Measurements from ENCODE around the gene GPR42. TPM values are rescaled to one million over a fixed set of nuclear protein-coding genes. Genes with fewer than 3 reads are reported as not detected.

GPR42 gene, protein sequence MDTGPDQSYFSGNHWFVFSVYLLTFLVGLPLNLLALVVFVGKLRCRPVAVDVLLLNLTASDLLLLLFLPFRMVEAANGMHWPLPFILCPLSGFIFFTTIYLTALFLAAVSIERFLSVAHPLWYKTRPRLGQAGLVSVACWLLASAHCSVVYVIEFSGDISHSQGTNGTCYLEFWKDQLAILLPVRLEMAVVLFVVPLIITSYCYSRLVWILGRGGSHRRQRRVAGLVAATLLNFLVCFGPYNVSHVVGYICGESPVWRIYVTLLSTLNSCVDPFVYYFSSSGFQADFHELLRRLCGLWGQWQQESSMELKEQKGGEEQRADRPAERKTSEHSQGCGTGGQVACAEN
- polyA plus RNA-seq (2012; ENCODE audit: insufficient read depth, insufficient read length): not detected

DNA sequence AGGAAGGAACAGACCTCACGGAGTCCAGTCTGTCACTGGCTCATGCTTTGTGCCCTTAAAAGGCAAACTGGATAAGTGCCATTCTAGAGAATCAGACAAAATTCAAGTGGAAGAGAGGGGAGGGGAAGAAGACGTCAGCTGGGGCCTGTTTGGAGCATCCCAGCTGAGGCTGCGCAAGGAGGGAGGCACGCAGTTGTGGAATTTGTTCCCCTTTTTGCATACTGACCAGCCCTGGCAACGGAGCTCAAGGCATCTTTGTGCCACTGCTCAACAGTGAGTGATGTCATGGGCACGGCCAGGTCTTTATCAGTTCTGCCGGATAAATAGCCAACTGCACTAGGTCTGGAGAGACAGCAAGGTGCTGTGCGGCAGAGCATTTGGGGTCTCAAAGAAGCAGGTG, at the start of gene GPR42:
Gene GPR42, plus strand, starts transcription at position 347 of the 400 bp plus-strand sequence. CDS start 292 bp downstream, outside the sequence.
- DNase-seq (ENCODE audit: low read depth, low spot score): no peak
- H3K4me3 ChIP-seq (ENCODE audit: low read length): no peak within 1 kb of the TSS

DNA sequence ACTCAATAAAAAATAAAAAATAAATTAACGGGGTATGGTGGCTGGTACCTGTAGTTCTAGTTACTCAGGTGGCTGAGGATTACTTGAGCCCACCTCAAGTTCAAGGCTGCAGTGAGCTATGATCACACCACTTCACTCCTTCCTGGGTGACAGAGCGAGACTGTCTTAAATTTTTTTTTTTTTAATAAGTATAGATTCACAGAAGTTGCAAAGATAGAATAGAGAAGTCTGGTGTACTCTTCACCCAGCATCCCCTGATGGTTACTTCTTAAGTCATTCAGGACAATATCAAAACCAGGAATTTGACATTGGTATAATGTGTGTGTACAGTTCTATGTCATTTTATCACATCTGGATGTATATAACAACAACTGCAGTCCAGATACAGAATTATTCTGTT, 49.6 kb upstream of the GPR42 start:
- no peak for DNase-seq (ENCODE audit: low read depth, low spot score)
- no peak overlapping the region for H3K4me3 ChIP-seq (ENCODE audit: low read length)

DNA sequence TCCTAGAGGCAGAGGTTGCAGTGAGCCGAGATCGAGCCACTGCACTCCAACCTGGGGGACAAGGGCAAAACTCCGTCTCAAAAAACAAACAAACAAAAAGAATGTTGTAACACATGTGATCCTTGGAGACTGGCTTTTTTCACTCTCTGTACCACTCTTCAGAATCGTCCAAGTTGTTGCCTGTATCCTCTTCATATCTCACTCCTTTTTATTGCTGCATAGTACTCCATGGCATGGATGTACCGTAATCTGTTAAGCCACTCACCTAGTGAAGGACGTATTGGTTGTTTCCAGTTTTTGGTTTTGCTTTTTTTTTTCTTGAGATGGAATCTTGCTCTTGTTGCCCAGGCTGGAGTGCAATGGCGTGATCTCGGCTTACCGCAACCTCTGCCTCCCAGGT, 48.9 kb upstream of the GPR42 start:
- H3K4me3 ChIP-seq (ENCODE audit: low read length): no peak overlapping the region

DNA sequence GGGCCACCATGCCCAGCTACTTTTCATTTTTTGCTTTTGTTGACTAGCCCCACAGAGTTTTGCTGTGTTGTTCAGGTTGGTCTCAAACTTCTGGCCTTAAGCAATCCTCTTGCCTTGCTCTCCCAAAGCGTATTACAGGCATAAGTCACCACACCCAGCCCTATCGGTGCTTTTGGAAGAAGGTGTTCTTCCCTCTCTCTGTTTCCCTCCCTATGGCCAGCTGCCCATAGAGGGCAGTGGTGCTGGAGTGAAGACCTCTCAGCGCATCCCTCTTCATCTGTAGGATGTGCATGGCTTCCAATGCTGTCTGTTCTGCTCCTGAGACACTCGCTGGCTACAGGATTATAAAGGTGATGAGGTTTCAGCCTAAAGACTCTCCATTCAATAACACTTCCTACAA, 43.2 kb upstream of the GPR42 start:
- DNase-seq (ENCODE audit: low read depth, low spot score): no peak
- H3K4me3 ChIP-seq (ENCODE audit: low read length): no peak overlapping the region

More for the DNA sequence above, 48.9 kb upstream of the GPR42 start:
- DNase-seq (ENCODE audit: low read depth, low spot score): no peak

DNA sequence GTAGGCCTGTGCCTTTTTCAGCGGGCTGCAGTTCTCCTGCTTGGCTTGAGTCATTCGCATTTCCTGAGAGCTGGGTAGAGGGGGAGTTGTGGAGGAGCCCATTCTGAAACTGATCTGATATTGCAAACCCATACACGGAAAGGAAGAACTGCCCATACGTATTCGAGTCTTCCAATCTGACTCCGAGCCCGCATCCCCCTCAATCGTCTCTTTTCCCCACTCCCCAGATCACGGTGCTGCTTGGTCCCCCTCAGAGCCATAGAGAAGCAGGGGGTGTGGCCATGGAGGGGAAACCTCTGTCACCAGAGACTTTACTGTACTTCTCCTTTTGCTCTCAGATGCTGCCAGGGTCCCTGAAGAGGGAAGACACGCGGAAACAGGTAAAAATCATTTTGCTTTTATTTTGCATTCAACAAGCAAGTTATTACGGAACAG, 42.0 kb upstream of the GPR42 start, which contains the start of gene CD22:
Gene CD22, plus strand, starts transcription at position 337 of the 435 bp plus-strand sequence. CDS start 2,854 bp downstream, outside the sequence.
- no peak for DNase-seq (ENCODE audit: low read depth, low spot score)
- no peak within 1 kb of the TSS for H3K4me3 ChIP-seq (ENCODE audit: low read length)

DNA sequence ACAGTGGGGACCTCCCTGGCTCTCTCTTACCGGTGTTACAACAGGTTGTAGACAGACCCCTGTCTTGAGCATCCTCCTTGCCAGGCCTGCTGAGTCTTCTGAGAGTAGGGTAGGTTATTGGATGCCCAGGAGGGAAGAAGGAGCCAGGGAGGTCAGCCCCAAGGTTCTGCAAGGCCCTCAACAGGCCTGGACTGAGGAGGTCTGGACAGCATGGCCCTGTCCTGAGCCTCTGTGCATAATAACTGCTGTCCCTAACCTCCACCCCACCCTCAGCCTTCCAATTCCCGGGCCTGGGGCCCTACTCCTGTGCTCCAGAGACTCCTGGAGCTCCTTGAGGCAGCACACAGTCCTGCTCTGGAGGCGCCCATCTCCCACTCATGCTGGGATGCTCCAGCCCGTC, 41.5 kb upstream of the GPR42 start:
- no peak for DNase-seq (ENCODE audit: low read depth, low spot score)
- H3K4me3 ChIP-seq (ENCODE audit: low read length): no peak overlapping the region

DNA sequence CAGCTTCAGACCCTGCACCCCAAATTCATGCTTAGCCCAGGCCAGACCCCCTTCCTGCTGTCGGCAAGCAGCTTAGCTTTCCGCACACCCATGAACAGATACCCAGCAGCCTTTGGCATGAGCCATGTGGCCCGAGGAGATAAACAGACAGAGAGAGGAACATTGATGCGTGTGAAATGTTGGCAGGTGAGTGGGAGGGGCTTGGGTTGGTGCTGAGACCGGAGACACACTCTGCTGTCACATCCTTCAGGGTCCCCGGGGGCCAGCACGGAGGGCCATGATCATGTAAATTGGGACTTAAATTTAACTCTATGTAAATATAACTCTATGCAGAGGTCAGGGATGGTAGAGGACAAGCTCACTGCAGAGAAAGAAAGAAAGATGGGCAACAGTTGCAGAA, 40.4 kb upstream of the GPR42 start:
- no peak for DNase-seq (ENCODE audit: low read depth, low spot score)
- H3K4me3 ChIP-seq (ENCODE audit: low read length): no peak overlapping the region

DNA sequence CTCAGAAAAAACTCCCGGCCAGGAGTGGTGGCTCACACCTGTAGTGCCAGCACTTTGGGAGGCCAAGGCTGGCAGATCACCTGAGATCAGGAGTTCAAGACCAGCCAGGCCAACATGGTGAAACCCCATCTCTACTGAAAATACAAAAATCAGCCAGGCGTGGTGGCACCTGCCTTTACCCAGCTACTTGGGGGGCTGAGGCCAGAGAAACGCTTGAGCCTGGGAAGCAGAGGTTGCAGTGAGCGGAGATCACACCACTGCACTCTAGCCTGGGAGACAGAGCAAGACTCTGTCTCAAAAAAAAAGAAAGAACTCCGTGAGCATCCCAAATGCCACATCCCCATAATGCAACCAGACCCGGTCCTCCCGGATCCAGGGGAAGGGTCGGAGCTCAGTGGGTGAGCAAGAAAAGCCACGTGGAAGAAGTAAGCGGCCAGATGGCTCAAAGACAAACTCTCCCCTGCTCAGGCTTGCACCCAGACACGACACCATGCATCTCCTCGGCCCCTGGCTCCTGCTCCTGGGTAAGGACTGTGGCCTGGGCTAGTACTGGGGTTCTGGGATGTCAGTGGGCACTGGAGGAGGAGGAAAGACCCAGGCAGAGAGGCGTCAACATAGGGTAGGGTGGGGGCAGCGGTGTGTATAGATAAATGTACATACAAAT, 39.2 kb upstream of the GPR42 start:
- H3K4me3 ChIP-seq (ENCODE audit: low read length): no peak overlapping the region
- no peak for DNase-seq (ENCODE audit: low read depth, low spot score)

DNA sequence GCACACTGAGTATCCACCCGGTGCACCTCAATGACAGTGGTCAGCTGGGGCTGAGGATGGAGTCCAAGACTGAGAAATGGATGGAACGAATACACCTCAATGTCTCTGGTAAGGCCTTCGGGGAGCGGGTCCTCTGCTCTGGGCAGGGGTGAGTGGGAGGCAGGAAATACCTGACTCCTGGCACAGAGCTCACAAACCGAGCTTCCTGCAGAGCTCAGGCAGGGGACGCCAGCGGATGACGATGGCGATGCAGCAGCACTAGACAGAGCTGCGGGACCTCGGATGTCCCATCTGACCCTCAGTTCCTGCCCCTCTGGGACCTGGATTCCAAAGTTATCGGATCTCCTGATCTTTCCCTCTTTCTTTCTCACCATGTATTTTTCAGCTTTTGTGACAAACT, 38.1 kb upstream of the GPR42 start:
- no peak overlapping the region for H3K4me3 ChIP-seq (ENCODE audit: low read length)

DNA sequence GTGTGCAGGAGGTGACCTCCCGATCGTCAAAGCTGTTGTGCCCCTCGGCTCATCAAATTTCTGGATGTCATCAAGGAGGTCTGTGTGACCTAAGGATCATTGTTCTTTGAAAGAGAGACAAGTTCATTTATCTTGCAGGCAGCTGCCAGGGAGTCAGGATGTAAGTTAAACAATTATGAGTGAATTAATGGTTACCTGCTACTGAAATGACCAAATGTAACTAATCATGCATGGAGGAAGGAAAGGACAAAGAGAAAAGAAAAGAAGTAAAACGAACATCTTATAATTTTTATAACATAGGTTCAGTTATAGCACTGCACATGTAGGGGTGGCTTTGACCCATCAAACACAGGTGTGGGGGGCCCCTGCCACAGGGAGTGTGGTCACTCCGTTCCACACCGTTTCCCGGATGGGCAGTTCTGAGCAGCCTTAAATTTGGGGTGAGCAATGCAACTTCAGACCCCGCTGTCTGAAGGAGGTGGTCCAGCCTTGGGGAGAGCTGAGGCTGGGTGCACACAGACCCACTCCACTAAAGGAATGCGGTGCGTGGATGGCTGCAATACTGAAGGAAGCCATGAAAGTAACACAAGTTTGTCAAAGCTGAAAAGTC, 36.6 kb upstream of the GPR42 start:
- no peak for DNase-seq (ENCODE audit: low read depth, low spot score)
- H3K4me3 ChIP-seq (ENCODE audit: low read length): no peak overlapping the region

More for the DNA sequence above, 38.1 kb upstream of the GPR42 start:
- DNase-seq (ENCODE audit: low read depth, low spot score): no peak

DNA sequence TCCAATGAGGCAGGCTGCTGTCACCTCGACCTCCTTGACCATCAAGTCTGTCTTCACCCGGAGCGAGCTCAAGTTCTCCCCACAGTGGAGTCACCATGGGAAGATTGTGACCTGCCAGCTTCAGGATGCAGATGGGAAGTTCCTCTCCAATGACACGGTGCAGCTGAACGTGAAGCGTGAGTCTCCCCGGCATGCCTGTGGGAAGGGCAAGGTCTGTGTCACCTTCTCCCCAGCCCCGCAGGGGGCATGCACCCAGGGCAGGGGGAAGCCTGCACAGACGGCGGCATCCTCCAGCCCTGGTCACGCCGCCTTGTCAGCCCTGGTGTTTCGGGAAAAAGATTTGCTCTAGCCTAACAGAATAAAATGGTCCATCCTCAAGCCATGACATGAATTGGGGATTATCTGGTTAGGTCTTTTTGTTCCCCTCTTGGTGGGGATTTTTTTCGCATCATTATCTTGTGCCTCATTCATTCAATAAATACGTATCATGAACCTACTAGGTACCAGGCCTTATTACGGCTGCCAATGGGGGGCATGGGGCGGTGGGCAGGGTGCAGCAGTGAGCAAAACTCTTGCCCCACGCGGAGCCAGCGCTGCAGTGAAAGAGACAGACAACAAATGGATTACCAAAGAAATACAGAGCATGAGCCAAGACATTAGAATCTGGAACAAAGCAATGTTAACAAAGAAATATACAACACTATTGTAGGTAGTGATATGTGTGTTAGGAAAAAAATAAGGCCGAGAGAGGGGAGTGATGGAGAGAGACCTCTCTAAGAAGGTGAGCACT, 34.5 kb upstream of the GPR42 start:
- DNase-seq (ENCODE audit: low read depth, low spot score): no peak
- no peak overlapping the region for H3K4me3 ChIP-seq (ENCODE audit: low read length)

DNA sequence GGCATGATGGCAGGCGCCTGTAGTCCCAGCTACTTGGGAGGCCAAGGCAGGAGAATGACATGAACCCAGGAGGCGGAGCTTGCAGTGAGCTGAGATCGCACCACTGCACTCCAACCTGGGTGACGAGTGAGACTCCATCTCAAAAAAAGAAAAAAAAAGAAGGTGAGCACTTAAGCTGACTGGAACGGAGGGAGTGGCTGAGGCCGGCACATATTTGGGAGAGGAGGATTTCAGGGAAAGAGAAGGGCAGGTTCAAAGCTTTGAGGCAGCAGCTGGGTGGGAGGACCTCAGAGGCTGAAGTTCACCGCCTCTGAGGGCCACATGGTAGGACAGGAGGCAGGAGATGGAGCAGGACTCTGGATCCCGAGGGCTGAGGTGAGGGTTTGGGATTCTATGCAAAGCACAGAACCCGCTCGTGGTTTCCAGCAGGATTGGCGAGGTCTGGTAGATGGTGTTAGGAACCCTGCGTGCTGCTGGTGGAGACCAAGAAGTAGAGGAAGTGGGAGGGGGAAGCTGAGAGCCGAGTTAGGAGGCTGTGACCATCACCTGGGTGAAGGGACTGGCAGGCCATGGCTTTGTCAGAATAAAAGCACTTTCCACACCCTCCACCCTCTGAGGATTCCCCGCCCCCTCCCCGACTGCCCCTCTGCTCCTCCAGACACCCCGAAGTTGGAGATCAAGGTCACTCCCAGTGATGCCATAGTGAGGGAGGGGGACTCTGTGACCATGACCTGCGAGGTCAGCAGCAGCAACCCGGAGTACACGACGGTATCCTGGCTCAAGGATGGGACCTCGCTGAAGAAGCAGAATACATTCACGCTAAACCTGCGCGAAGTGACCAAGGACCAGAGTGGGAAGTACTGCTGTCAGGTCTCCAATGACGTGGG, 33.5 kb upstream of the GPR42 start:
- DNase-seq (ENCODE audit: low read depth, low spot score): no peak
- no peak overlapping the region for H3K4me3 ChIP-seq (ENCODE audit: low read length)

DNA sequence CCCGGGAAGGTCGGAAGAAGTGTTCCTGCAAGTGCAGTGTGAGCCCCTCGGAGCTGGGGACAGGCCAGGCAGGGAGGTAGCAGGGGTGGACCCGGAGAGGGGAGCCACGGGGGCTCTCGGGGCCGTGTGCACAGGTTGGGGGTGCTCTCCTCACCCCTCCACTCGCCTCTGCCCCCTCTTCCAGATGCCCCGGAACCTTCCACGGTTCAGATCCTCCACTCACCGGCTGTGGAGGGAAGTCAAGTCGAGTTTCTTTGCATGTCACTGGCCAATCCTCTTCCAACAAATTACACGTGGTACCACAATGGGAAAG, 32.9 kb upstream of the GPR42 start:
- DNase-seq (ENCODE audit: low read depth, low spot score): no peak
- H3K4me3 ChIP-seq (ENCODE audit: low read length): no peak overlapping the region

DNA sequence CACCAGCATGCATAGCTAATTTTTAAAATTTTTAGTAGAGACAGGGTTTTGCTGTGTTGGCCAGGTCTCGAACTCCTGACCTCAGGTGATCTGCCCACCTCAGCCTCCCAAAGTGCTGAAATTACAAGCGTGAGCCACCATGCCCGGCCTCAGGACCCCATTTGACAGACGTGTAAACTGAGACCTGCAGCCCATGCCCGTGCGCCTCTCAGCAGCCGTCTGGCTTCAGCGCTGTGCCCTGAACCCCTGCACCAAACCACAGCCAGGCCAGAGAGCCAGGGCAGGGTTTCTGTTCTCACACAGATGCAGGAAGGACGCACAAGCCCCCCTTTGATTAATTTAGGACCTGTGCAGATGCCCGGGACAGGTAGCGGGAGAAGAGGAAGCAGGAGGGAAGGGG, 30.4 kb upstream of the GPR42 start:
- H3K4me3 ChIP-seq (ENCODE audit: low read length): no peak overlapping the region
- no peak for DNase-seq (ENCODE audit: low read depth, low spot score)

DNA sequence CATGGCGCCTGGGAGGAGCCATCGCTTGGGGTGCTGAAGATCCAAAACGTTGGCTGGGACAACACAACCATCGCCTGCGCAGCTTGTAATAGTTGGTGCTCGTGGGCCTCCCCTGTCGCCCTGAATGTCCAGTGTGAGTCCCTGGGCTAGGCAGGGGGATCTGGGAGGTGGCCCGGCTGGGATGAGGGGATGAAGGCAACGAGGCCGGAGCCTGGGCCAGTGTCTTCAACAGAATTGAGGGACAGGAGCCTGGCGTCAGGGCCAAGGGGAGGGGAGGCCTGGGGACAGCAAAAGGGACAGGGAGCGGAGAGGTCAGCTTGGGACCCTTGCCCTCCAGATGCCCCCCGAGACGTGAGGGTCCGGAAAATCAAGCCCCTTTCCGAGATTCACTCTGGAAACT, 29.9 kb upstream of the GPR42 start:
- no peak for DNase-seq (ENCODE audit: low read depth, low spot score)
- H3K4me3 ChIP-seq (ENCODE audit: low read length): no peak overlapping the region

DNA sequence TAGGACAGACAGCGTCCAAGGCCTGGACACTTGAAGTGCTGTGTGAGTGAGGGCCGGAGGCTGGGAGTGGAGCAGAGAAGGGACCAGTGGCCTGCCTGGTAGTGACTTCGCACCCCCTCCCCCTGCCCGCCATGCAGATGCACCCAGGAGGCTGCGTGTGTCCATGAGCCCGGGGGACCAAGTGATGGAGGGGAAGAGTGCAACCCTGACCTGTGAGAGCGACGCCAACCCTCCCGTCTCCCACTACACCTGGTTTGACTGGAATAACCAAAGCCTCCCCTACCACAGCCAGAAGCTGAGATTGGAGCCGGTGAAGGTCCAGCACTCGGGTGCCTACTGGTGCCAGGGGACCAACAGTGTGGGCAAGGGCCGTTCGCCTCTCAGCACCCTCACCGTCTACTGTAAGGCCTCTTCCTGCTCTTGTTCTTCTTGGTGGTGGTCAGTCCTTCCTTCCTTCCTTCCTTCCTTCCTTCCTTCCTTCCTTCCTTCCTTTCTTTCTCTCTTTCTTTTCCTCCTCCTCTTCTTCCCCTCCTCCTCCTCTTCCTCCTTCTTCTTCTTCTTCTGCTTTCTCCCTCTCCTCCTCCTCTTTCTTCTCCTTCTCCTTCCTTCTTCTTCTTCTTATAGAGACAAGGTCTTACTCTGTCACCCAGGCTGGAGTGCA, 29.2 kb upstream of the GPR42 start:
- DNase-seq (ENCODE audit: low read depth, low spot score): no peak
- no peak overlapping the region for H3K4me3 ChIP-seq (ENCODE audit: low read length)

DNA sequence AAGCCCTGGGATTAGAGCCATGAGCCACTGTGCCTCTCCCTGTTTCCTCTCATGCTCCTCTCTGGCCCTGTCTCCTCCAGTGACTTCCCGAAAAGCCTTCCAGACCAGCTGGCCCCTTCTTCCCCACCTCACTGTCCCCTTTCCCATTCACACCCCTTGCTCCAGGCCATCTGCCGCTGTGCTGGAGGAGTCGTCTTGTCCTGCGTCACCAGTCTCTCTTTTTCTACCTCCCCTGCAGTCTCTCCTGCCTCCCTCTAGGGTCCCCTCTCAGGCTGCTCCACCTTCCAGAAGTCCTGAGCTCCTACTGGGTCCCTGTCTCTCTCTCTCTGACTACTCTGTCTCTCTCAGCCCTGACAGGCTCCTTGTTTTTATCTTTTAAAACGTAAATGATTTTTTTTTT, 28.4 kb upstream of the GPR42 start:
- DNase-seq (ENCODE audit: low read depth, low spot score): no peak
- H3K4me3 ChIP-seq (ENCODE audit: low read length): no peak overlapping the region

DNA sequence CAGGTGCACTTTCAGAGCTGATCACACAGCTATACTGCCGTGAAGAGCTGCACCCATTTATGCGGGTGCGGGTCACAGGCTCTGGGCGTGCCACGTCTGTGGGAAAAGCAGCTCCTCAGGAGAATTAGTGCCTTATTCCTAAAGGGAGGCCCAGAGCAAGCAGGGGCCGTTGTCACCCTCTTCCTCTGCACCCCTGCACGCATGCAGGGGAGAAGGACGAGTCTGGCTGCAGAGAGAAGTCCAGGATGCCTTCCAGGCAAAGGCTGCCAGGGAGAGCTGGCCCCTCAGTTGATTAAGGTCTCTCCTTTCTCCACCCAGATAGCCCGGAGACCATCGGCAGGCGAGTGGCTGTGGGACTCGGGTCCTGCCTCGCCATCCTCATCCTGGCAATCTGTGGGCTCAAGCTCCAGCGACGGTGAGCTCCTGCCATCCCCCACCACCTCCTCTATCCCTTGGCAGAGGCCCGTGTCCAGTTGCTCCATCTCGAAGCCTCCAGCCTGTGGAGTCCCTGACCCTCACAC, 26.3 kb upstream of the GPR42 start:
- no peak overlapping the region for H3K4me3 ChIP-seq (ENCODE audit: low read length)
- DNase-seq (ENCODE audit: low read depth, low spot score): no peak

All from Jurkat, Clone E6-1 (cell line).